Neural progenitor cell (in vitro differentiated cells): ENCODE results near the gene CAMK1D. TPM values are rescaled to one million over a fixed set of nuclear protein-coding genes. Genes with fewer than 3 reads are reported as not detected.

Experiments
- DNase-seq: peaks from one replicate; pipeline ENCODE4 v3.0.0-alpha.2; 2016; ENCODE audit warnings: low spot score
- H2AFZ ChIP-seq: fragments of 200-600 bp; sonication (generic); replicated peaks from 2 replicates; pipeline ENCODE4 v1.6.1; 2016; ENCODE audit warnings: antibody characterized with exemption
- H3F3A ChIP-seq: fragments of 200-600 bp; sonication (generic); 2 replicates; pipeline ENCODE4 v1.6.1; 2016; ENCODE audit warnings: antibody characterized with exemption, low read depth
- H3K27ac ChIP-seq: fragments of 200-600 bp; sonication (generic); 2 replicates; pipeline ENCODE4 v1.5.1; 2016; ENCODE audit warnings: mild to moderate bottlenecking
- H3K27me3 ChIP-seq: fragments of 200-600 bp; sonication (generic); 2 replicates; pipeline ENCODE4 v1.6.1; 2016; ENCODE audit warnings: mild to moderate bottlenecking, moderate library complexity
- H3K36me3 ChIP-seq: fragments of 200-600 bp; sonication (generic); 2 replicates; pipeline ENCODE4 v1.5.1; 2016
- H3K4me1 ChIP-seq: fragments of 200-600 bp; sonication (generic); 2 replicates; pipeline ENCODE4 v1.6.1; 2016; ENCODE audit warnings: mixed run types
- H3K4me2 ChIP-seq: fragments of 200-600 bp; sonication (generic); 2 replicates; pipeline ENCODE4 v1.6.1; 2016
- H3K4me3 ChIP-seq: fragments of 200-600 bp; sonication (generic); 2 replicates; pipeline ENCODE4 v1.5.1; 2016
- H3K79me2 ChIP-seq: fragments of 200-600 bp; sonication (generic); 2 replicates; pipeline ENCODE4 v1.6.1; 2016; ENCODE audit warnings: low read depth
- H3K9ac ChIP-seq: fragments of 200-600 bp; sonication (generic); 2 replicates; pipeline ENCODE4 v1.6.1; 2016
- H3K9me3 ChIP-seq: fragments of 200-600 bp; sonication (generic); 2 replicates; pipeline ENCODE4 v1.5.1; 2016; ENCODE audit warnings: low read depth
- H4K20me1 ChIP-seq: fragments of 200-600 bp; sonication (generic); 2 replicates; pipeline ENCODE4 v1.6.1; 2016; ENCODE audit warnings: low read depth
- H3K27ac Mint-ChIP-seq: 3 replicates; pipeline ENCODE4 v1.8.0; 2021; ENCODE audit warnings: mixed read lengths
- H3K27me3 Mint-ChIP-seq: 2 replicates; pipeline ENCODE4 v1.8.0; 2022; ENCODE audit warnings: low read depth, mild to moderate bottlenecking, inconsistent platforms, moderate library complexity, mixed read lengths; ENCODE audit not compliant: insufficient read depth
- H3K36me3 Mint-ChIP-seq: 3 replicates; pipeline ENCODE4 v1.8.0; 2021; ENCODE audit warnings: mixed read lengths
- H3K4me1 Mint-ChIP-seq: 3 replicates; pipeline ENCODE4 v1.8.0; 2021; ENCODE audit warnings: mixed read lengths
- H3K4me3 Mint-ChIP-seq: 3 replicates; pipeline ENCODE4 v1.8.0; 2021; ENCODE audit warnings: mild to moderate bottlenecking, moderate library complexity, mixed read lengths
- H3K9me3 Mint-ChIP-seq: 3 replicates; pipeline ENCODE4 v1.8.0; 2020; ENCODE audit warnings: mixed read lengths
- CTCF ChIP-seq: fragments of 200-600 bp; sonication (generic); IDR thresholded peaks from 2 replicates; pipeline ENCODE4 v1.5.1; 2017; ENCODE audit warnings: antibody characterized with exemption, mild to moderate bottlenecking
- EZH2 ChIP-seq: fragments of 200-600 bp; sonication (generic); IDR thresholded peaks from 2 replicates; pipeline ENCODE4 v1.6.1; 2017; ENCODE audit warnings: antibody characterized with exemption, mild to moderate bottlenecking, moderate library complexity
- EZH2phosphoT487 ChIP-seq: fragments of 200-600 bp; sonication (generic); IDR thresholded peaks from 2 replicates; pipeline ENCODE4 v1.6.1; 2017; ENCODE audit warnings: antibody characterized with exemption
- total RNA-seq: library from RNA; depleted of rRNA; stranded (reverse); fragments of >200 nt; gene quantifications from 2 replicates; pipeline ENCODE4 v1.2.3, GENCODE V29; 2015; ENCODE audit warnings: low replicate concordance

The CAMK1D gene
- total RNA-seq, 1 donor from 2014 or later = 7.6 TPM

- Histone ChIP-seq H3K27ac (no peak overlapping the region), H4K20me1 (no peaks in the 10 kb centered on the region), H3K4me3 (no peak overlapping the region), H2AFZ (no peak overlapping the region), H3K4me1 (no peaks in the 10 kb centered on the region), H3F3A (no peaks in the 10 kb centered on the region), H3K79me2 (no peaks in the 10 kb centered on the region), H3K36me3 (no peaks in the 10 kb centered on the region), H3K27me3 (no peaks in the 10 kb centered on the region), H3K9me3 (no peaks in the 10 kb centered on the region), H3K9ac (no peak overlapping the region), H3K4me2 (no peak overlapping the region)
- Mint-ChIP-seq H3K36me3 (no peaks in the 10 kb centered on the region), H3K4me1 (peaks cover 8% of the 10 kb centered on the region), H3K27ac (no peak overlapping the region), H3K4me3 (no peak overlapping the region), H3K9me3 (no peaks in the 10 kb centered on the region), H3K27me3 (peaks cover 2% of the 10 kb centered on the region)
- TF ChIP-seq CTCF = no peak
- TF ChIP-seq EZH2phosphoT487 = no peak
- no peak for TF ChIP-seq EZH2
- DNase-seq = no peak
Observed at GRCh38 chr10:12691596-12691995, 342.2 kb downstream of the CAMK1D start.

GRCh38 chr10:12697764-12698163 is 348.4 kb downstream of the CAMK1D start:
- Histone ChIP-seq H3K27me3 (no peaks in the 10 kb centered on the region), H3K79me2 (no peaks in the 10 kb centered on the region), H3K36me3 (no peaks in the 10 kb centered on the region), H3K4me3 (no peak overlapping the region), H3F3A (no peaks in the 10 kb centered on the region), H3K27ac (no peak overlapping the region), H3K9me3 (no peaks in the 10 kb centered on the region), H3K4me1 (no peaks in the 10 kb centered on the region), H2AFZ (no peak overlapping the region), H3K4me2 (no peak overlapping the region), H4K20me1 (no peaks in the 10 kb centered on the region), H3K9ac (no peak overlapping the region)
- Mint-ChIP-seq H3K4me1 (no peaks in the 10 kb centered on the region), H3K27me3 (no peaks in the 10 kb centered on the region), H3K4me3 (no peak overlapping the region), H3K9me3 (no peaks in the 10 kb centered on the region), H3K36me3 (peaks cover 3% of the 10 kb centered on the region), H3K27ac (no peak overlapping the region)
- DNase-seq = no peak
- no peak for TF ChIP-seq CTCF
- TF ChIP-seq EZH2 = no peak
- no peak for TF ChIP-seq EZH2phosphoT487

- Histone ChIP-seq H3K9ac (no peak overlapping the region), H2AFZ (no peak overlapping the region), H3K4me3 (no peak overlapping the region), H3K79me2 (no peaks in the 10 kb centered on the region), H3K9me3 (no peaks in the 10 kb centered on the region), H3K27me3 (no peaks in the 10 kb centered on the region), H3K27ac (no peak overlapping the region), H3K36me3 (no peaks in the 10 kb centered on the region), H4K20me1 (no peaks in the 10 kb centered on the region), H3K4me2 (no peak overlapping the region), H3K4me1 (no peaks in the 10 kb centered on the region), H3F3A (no peaks in the 10 kb centered on the region)
- no peak for TF ChIP-seq EZH2
- TF ChIP-seq CTCF = no peak
- TF ChIP-seq EZH2phosphoT487 = no peak
- DNase-seq = no peak
- H3K4me3 Mint-ChIP-seq = no peak overlapping the region
- no peaks in the 10 kb centered on the region for H3K27me3 Mint-ChIP-seq
- peaks cover 3% of the 10 kb centered on the region for H3K36me3 Mint-ChIP-seq
- H3K27ac Mint-ChIP-seq = no peak overlapping the region
- no peaks in the 10 kb centered on the region for H3K9me3 Mint-ChIP-seq
- no peaks in the 10 kb centered on the region for H3K4me1 Mint-ChIP-seq
Observed at GRCh38 chr10:12699258-12699700, 349.9 kb downstream of the CAMK1D start.
